GM18907 (cell line): Measurements from ENCODE around the gene CARHSP1.
"Not testable (repeated sequence)": the region's sequence is repeated elsewhere in the genome, so short reads cannot be mapped to it uniquely, and the experiment has no call there.

Source experiments
- ATAC-seq: cut with Tn5 transposase; IDR thresholded peaks from one replicate; pipeline ENCODE4 v1.9.1; 2021; ENCODE audit warnings: mild to moderate bottlenecking, moderate library complexity; ENCODE audit not compliant: unreplicated experiment

Gene CARHSP1

DNA sequence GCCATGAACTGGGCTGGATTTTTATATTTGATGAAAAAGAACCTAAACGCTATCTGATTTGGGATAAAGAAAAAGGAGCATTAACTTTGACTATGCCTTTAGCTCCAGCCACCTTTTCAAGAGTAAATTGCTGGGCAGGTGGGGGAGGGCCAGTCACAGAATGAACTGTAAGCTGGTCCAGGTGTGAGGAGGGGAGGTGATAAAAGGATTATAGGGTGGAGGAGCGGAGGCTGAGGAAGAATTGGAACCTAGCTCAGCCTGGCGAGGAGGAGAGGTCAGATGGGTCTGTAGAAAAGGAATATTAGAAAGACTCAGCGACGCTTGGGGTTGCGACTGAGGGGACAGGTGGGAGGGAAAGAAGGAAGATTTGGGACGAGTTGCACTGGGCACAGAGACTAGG, 32.0 kb downstream of the CARHSP1 start:
- ATAC-seq: not testable (repeated sequence)

DNA sequence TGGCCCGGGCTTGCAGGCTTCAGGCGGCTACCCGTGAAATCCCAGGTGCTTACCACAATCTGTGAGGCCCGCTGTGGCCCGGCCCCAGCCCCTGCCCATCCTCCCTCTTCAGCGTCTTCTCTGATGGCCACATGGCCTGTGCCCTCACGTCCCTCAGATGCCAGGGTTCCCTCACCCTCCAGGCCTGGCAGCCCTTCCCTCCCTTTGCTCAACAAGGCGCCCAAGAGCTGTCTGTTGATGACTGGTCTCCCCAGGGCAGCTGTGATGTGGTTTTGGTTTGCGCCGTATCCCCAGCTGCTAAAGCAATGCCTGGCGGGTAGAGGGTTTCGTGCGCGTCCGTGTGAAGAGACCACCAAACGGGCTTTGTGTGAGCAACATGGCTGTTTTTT, 36.1 kb downstream of the CARHSP1 start:
- ATAC-seq: no peak

DNA sequence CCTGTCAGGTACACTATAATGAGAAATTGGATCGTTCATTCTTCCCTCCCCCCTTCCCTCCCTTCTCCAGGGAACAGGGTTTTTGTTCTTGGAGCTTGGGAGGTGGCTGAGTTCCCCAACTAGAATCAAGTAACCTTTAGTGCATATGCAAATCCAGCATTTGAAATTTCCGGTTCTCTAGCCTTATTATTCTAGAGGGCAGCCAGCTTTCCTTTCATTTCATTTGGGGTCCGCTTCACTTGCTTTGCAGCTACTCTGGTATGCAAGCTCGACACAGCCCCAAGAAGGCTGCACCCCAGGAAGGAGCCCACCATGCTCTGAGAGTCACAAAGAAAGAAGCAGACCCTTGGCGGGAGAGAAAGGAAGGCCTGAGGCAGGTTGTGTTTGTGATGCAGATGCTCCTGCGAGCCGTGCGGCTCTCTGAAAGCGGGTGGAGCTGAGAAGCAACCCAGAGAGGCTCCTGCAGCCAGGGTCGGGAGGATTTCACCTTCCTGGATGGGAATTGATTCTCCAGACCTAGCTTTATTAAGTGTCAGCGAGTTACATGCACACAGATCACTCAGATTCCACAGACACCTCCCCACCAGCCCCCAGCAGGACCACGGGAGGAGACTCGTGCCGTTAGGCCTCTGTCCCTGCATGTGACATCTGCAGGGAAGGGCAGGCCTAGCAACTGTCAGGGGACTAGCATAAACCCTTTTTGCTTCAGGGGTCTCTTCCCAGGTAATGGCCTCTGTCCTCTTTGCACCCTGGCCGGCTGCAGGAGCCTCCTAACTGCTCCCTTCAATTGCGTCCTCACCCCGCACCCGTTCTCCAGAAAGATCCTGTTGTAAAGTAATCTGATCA, 36.7 kb downstream of the CARHSP1 start:
- ATAC-seq: no peak

GRCh38 chr16:8831450-8831849, 37.4 kb downstream of the CARHSP1 start:
- ATAC-seq: no peak

- no peak for ATAC-seq
Measured at GRCh38 chr16:8828541-8829165, 40.2 kb downstream of the CARHSP1 start.

DNA sequence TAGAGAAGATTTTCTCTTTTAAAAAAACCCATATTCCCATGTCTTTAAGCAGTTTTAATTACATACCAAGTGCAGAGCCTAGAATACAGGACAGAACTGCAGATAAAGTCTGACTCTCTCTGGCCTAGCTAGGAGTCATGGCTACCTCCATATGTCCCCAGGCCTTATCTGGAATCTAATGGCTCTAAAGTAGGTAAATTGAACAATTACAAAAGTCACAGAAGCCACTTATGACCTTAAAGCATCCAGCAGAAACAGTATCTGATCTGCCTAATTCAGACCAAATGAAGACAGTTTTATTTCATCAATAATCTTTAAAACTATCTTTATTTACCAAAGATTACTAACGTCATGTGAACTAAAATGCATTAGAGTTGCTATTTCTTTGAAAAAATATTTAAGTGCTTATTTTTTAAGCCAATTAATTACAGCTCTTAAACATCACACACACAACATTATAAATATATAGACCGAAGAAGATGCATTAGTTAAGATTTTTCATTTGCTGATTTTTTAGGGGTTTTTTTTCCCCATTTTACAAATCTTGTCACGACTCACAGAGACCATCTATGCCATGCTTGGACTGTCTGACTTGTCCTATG, 42.4 kb downstream of the CARHSP1 start:
- no peak for ATAC-seq

DNA sequence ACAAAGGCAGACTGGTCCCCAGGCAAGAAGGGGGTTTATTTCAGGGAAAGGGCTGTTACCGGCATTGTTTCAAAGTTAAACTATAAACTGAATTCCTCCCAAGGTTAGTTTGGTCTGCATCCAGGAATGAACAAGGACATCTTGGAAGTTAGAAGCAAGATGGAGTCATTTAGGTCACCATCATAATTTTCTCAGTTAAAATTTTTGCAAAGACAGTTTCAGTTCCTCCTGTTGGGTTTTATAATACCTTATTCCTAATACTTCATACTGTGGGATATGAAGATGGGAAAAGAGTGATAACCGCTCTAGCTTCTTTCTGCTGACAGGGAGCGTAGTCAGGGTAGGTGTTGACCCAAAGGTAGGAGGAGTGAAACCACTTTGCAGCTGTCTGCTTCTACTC, 46.4 kb downstream of the CARHSP1 start:
- ATAC-seq: no peak

DNA sequence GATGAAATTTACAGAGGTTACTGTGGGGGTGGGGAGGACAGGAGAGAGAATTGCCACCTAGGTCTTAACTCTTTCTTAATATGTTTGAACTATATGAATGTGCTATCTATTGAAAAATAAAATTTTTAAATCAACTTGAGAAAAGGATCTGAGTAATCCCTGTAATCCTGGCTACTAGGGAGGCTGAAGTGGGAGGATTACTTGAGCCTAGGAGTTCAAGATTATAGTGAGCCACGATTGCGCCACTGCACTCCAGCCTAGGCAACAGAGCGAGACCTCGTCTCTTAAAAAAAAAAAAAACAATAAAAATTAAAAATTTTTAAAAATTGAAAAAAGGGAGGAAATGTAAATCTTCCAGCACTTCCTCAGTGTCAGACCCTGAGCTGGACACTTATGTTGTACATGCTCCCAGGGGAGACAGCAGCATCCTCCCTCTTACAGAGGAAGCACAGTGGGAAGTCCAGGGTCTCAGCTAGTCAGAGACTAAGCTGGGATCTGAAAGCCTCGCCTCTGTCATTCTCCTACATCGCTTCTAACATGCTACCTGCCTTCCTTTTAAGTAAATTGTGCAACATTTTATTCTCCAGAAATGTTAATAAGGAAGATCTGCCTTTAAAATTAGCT, 49.3 kb downstream of the CARHSP1 start:
- no peak for ATAC-seq

DNA sequence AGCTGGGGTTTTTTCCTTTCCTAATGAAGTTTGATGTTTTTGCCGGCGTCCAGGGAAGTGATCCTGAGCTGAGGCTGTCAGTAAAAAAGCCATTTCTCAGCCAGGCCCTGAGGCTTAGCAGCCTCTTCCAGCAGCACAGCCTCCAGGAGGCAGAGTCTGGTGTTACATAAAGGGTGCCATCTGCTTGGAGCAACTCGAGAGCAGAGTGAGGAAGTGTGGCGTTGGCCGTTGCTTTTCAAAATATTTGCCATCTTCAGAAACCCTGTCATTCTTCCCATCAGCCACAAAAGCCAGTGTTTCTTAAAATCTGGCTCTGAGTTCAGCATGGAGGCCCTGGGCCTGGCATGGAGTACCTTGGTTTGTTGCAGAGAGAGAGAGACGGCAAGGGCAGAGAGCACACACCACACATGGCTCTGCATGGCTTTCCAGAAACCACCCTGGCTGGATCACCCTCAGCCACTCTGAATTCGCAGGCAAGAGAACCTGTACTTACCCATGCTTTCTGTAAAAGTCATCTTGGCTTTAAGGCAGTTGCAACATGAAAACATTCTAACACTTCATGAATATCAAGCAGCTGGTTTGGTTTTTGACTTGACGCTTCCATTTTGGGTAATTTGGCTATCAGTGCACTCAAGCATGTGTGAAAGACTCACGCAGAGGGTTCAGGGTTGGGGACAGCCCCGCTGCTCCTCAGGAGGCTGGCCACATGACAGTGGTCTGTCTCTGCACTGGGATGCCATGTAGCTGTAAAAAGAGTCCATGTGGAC, 50.1 kb downstream of the CARHSP1 start:
- peak; percentile 81 for ATAC-seq

- no peak for ATAC-seq
Measured at GRCh38 chr16:8816967-8817655, 51.7 kb downstream of the CARHSP1 start.

- peak; percentile 39 for ATAC-seq
Measured at GRCh38 chr16:8814095-8814806, 54.6 kb downstream of the CARHSP1 start.

- ATAC-seq: no peak
Measured at GRCh38 chr16:8812162-8812843, 56.5 kb downstream of the CARHSP1 start.

DNA sequence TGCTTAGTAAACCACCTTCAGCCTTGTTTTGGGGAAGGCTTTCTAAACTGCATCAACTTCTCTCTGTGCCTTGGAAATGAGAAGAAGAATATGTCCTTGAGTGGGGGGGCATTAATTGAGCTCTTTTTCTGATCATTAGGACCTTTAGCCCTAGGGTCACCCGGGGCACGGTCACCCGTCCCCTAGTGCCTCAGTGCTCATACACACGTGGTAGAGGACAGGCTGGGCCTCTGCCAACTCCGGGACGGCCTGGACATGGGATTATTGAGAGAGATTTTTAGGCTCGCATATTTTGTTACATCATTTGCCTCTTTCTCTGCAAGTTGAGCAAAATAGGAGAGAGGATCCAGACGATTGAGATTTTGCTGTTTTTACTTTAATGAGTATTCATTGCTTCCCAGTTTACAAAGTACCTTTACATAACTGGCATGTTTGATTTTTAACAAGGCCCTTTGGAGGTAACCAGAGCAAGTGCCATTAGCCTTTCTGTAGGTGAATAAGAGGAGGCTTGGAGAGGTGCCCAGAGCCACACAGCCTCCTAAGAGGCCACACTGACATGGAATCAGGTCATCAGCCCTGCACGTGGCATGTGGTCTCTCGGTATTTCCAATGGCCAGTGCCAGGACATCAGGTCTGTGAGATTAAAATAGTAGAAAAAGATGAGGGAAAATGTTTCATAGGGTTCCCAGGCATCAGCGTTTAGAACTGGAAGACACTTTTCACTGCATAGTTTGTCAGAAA, 60.0 kb downstream of the CARHSP1 start:
- no peak for ATAC-seq

- ATAC-seq: no peak
Measured at GRCh38 chr16:8808009-8808408, 60.8 kb downstream of the CARHSP1 start.

GRCh38 chr16:8807189-8807588, 61.6 kb downstream of the CARHSP1 start:
- no peak for ATAC-seq

- no peak for ATAC-seq
Measured at GRCh38 chr16:8806272-8806983, 62.4 kb downstream of the CARHSP1 start.

GRCh38 chr16:8804313-8804712, 64.5 kb downstream of the CARHSP1 start:
- ATAC-seq: no peak

DNA sequence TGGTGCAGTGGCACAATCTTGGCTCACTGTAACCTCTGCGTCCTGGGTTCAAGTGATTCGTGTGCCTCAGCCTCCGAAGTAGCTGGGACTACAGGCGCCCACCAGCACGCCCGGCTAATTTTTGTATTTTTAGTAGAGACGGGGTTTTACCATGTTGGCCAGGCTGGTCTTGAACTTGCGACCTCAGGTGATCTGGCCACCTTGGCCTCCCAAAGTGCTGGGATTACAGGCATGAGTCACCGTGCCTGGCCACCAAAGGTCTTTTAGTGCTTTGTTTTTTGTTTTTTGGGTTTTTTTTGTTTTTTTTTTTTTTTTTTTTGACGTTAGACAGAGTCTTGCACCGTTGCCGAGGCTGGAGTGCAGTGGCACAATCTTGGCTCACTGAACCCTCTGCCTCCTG, 65.1 kb downstream of the CARHSP1 start:
- ATAC-seq: not testable (repeated sequence)
